ENCODE measurements around the gene BORCS5.
A peak's percentile ranks its signal among the peaks of the same experiment; 100 is the strongest.

BORCS5 gene

DNA sequence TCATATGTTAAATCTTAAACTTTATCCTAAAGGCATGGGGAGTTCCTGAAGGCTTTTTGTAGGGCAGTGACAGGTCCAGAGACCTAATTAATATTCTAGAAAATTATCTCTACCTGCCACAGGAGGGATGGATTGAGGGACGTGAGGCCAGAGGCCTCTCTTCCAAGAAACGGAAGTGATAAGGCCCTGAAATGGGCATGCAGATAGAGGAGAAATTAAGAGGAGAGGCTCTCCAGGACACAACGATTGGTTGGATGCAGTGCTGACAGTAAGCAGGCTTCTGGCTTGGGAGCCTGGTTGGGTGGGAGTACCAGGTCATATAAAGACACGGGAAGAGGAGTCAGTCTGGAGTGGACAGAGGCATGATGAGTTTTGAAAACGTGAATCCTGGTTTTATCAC is 3.1 kb upstream of the BORCS5 start:
- no peak for DNase-seq

DNA sequence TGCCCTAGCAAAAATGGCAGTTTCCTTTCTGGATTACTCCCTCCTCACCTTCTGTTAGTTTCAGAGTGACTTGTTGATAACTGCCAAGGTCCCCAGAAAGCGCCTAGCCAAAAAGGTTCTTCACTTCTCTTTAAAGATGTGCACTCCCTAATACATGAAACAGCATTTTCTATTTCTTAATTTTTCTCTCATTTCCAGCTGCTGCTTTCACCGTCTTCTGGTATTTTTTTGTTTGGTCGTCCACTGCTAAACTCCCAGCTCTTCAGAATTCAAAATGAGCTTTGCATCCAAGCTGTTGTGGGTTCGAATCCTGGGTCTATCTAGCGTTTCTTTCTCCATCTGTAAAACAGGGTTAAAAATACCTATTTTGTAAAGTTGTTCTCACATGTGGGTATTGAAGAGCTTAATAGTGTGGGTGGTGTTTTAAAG is 397 bp upstream of the BORCS5 start:
- DNase-seq: no peak

DNA sequence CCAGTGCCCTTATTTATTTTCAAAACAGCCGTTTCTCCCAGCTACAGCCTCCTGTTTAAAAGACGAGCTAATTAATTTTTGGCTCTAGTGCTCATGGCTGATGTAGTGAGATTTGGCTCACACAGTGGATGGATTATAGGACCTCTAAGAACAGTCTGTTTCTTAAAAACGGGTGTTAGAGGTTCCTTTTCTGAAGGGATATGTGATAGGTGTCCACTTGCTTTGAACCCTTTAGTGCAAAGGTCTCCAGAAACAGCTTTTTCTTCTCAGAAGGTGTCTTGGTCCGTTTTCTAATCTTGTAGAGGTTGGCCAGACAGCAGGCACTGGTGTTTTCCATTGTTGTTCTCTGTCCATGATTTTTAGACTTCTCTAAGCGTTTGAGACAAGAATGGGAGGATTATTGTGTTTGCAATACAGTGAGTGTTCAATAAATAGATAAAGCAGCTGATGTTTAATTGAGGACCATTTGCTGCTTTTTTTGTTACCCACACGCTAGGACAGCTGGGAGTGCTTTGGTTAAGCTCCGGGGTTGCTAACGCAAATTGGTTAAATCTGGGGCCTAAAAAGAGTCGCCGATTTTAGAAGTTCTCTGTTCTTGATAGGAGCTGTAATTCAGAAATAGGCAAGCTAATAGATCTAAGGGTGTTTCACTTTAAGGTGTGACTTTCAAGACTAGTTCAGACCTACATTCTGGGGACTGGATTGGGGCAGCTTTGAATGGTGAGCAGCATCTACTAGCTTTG is 1.0 kb downstream of the BORCS5 start:
- no peak for DNase-seq

DNA sequence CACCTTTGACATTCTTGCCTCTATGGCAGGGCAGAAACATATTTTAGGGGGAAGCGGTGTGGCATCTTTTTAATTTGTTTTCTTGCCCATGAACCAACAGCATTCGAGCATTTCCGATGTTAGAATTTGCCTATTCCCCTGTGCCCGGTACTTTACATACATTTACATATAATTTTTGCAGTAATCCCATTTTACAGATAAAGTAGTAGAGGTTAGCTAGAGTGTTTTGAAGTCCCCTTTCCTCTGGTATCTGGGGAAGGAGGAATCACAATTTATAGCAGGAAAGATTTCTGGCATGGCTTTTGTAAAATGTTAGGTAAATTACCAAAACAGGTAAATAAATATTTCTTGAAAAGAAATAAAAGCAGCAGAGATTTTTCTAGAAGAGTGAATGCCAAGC is 1.6 kb downstream of the BORCS5 start:
- no peak for DNase-seq

DNA sequence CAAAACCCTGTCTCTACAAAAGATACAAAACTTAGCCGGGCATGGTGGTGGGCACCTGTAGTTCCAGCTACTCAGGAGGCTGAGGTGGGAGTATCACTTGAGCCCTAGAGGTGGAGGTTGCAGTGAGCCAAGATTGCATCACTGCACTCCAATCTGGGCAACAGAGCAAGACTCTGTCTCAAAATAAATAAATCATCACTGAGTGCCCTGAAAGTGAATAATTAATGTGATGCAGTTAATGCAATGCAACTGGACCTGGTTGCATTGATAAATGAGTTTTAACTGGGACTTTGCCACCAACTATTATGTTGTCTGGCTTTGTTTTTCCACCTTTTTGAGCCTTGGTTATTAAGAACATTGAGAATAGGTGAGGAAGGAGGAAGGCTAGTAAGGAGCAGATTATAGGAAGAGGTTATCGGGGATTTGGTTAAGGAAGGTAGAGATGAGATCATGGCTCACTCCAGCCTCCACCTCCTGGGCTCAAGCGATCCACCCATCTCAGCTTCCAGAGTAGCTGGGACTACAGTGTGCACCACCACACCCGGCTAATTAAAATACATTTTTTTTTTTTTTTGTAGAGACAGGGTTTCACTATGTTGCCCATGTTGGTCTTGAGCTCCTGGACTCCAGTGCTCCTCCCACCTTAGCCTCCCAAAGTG is 8.0 kb downstream of the BORCS5 start:
- DNase-seq: no peak

DNA sequence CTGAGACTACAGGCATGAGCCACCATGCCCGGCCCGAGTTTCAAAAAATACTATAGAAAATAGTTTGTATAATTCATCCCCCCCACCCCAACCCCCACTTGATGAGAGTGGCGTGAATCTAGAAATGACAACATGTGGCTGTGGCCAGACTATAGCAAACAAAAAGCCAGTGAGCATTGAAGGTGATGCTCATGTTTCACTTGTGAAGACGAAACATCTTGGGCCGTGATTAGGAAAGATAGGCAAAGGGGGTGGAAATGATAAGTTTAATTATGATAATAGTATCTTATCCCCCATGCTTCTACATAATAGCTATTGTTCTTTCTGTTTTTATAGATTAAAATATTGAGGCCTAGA is 8.5 kb downstream of the BORCS5 start:
- DNase-seq: no peak

DNA sequence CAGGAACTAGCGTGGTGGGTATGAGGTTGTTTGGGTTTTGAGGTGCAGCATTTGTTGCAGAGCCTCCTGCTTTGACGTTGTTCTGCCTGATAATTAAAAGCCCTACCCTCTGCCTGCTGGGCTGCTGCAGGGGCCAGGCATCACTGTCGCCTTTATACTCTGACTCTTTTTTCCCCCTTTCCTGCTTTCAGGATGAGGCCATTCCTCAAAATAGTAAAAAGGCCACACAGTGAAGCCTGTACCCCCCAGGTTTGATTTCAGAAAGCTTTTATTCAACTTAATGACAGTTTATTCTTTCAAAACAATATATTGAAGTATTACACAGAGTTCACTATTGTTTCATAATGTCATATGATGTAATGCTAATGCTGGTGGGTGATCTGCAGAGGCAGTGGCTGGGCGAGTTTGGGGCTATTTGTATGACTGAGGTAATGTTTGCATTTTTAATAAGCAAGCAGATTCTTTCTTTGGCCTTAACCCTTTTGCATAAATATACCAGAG is 9.1 kb downstream of the BORCS5 start:
- peak; percentile 30 for DNase-seq

DNA sequence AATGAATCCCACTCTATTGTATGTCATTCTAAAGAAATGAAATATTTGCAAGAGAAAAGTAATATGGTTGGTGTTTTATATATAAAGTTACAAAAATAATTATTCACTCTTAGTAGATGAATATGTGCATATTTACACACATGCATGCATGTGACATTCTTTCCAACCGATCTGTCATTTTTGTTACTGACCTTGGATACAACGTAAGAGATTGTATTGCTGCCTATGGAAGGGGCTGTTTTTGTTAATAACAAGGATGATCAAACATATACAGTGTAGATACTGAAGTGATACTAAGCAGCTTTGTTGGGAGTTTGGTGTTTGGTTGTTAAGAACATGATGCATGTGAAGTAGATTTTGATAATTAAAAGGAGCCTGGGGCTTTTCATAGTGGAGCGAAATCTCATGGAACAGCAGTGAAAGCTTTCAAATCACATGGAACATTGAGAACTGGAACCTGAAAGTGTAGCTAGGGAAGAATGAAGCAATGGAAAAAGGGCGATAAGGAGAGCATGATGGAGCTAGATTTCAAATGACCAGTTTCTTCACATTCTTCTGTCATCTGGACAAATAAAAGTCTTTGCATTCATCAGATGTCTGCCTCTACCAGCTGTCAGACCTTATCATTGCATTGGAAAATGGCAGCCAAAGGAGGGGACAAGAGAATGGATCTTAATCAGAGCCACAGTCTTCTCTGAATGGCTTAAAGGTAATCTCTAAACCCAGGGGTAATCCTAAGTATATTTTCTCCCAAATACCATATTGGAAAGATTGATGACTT is 10.0 kb downstream of the BORCS5 start:
- no peak for DNase-seq

DNA sequence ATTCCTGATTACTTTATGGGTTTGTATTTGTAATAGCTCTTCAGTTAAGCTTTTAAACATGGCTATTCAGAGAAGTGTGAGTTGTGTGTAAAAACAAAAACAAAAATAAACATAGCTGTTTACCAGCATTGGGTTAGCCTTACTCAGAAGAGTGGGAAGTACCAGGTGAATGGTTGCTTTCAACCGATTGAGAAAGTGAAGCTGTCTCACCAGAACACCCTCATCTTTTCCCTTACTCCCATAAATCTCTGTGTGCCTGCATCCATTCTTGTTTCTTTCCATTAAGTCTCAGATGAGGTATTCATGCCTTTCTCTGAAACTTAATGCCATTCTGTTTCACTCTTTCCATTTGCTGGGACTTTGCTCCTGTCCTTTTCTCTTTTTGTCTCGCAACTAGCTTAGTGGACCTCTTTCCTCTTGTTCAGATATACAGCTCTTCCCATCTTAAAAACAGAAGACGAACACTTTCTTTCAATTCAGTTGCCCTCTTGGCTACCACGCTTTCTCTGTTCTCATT is 10.7 kb downstream of the BORCS5 start:
- no peak for DNase-seq

DNA sequence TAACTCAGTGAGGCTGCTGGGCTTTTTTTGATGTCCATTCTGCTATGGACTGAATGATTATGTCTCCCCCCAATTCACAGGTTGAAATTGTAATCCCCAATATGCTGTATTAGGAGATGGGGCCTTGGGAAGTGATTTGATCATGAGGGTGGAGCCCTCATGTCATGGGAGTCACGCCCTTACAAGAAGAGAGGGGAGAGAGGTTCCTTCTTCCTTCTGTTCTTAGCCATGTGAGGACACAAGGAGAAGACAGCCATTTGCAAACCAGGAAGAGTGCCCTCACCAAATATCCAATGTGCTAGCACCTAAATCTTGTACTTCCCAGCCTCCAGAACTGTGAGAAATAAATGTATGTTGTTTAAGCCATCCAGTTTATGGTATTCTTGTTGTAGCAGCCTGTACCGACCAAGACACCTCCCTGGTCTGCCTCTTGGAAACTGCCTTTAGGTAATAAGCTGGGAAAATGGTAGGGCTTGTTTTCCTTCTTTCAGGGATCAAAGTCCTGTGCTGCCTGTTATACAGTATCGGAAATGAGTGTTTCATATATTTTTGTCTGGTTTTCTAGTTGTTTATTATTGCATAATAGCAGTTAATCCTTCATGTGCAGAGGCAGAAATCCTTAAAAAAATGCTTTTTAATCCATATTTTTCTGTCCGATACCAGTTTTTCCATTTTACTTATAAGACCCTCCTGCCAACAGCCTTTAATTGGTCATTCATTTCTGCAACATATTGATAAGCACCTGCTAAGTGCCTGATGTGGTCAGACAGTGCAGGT is 16.3 kb downstream of the BORCS5 start:
- no peak for DNase-seq

DNA sequence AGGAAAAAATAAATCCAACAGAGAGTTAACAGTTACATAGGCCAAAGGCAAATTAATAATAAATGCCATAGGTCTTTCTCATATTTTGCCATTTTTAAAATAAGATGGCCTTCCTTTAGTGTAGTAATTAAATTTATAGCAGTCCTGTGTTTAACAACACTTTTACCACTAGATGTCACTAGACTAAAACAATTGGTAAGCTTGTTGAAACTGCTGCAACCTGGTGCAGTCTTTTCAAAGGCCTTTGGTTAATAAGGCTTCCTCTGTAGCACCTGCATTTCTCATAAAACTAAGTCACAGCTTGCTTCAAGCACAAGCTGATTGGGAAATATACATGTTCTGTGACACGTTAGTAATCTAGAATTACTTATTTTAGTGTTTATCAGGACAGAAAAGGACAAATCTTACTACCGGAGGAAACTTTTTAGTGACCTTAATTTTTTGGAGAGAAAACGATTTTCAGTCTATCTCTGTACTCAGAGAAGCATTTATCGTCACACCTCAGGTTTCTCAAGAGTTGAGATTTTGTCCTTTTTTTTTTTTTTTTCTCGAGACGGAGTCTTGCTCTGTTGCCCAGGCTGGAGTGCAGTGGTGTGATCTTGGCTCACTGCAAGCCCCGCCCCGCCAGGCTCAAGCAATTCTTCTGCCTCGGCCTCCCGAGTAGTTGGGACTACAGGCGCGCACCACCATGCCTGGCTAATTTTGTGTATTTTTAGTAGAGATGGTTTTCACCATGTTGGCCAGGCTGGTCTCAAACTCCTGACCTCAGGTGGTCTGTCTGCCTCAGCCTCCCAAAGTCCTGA is 20.0 kb downstream of the BORCS5 start:
- DNase-seq: peak; percentile 81

DNA sequence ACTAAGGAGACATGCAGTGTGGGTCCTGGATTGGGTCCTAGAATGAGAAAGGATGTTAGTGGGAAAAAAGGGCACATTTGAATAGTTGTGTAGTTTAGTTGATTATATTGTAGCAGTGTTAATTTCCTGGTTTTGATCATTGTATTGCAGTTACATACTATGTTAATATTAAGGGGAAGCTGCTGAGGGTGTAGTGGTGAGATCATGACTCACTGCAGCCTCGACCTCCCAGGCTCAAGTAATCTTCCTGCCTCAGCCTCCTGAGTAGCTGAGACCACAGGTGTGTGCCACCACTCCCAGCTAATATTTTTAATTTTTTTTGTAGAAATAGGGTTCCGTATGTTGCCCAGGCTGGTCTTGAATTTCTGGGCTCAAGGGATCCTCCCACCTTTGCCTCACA is 21.7 kb downstream of the BORCS5 start:
- no peak for DNase-seq

DNA sequence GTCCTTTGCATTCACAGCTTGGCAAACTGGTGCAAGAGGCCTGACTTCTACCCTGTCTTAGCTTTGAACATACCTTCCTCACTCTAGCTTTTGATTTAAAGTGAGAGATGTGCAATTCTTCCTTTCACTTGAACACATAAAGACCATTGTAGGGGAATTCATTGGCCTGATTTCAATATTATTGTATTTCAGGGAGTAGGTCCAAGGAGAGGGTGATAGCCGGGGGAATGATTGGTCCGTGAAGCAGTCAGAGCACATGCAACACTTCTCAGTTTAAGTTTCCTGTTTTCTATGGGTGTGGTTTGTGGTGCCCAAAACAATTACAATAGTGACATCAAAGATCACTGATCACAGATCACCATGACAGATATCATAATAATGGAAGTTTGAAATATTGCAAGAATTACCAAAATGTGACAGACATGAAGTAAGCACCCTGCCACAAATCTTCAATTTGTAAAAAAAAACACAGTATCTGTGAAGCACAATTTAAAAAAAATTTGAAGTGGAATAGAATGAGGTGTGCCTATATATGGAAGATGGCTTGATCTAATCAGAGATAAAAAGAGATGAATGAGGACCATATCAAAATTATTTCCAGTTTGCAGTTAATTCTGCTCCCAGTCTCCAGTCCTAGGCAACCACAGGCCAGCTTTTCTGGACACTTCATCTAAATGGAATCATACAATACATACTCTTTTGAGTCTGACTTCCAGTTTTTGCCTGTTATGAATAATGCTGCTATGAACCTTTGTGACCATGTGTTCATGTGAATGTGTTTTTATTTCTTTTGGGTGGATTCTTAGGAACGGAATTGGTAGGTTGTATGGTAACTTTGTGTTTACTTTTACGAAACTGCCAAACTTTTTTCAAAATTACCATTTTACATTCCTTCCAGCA is 23.2 kb downstream of the BORCS5 start:
- DNase-seq: peak; percentile 31

DNA sequence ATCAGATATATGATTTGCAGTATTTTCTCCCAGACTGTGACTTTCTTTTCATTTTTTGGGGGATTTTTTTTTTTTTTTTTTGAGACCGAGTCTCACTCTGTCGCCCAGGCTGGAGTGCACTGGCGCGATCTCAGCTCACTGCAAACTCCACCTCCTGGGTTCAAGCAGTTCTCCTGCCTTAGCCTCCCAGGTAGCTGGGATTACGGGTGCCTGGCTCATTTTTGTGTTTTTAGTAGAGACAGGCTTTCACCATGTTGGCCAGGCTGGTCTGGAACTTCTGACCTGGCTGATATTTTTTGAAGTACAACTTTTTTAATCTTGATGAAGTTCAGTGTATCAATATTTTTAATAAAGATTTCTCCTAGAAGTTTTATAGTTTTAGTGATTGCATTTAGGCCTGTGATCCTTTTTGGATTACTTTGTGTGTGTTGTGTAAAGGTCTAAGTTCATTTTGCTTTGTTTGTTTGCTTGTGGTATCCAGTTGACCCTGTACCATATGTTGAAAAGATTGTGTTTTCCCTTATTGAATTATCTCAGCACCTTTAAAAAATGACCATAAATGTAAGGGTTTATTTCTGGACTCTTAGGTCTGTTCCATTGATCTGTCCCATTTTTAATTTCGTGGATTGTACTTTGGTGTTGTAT is 24.2 kb downstream of the BORCS5 start:
- DNase-seq: no peak

DNA sequence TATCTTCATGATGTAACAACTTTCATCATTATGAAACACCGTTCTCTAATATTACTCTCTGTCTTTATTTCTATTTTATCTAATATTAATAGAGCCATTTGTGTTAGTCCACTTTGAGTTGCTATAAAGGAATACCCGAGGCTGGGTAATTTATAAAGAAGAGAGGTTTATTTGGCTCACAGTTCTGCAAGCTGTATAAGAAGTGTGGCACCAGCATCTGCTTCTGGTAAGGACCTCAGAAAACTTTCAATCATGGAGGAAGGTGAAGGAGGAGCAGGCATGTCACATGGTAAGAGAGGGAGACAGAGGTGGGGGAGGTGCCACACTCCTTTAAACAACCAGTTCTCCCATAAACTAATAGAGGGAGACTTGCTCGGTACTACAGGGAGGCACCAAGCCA is 25.1 kb downstream of the BORCS5 start:
- DNase-seq: no peak

DNA sequence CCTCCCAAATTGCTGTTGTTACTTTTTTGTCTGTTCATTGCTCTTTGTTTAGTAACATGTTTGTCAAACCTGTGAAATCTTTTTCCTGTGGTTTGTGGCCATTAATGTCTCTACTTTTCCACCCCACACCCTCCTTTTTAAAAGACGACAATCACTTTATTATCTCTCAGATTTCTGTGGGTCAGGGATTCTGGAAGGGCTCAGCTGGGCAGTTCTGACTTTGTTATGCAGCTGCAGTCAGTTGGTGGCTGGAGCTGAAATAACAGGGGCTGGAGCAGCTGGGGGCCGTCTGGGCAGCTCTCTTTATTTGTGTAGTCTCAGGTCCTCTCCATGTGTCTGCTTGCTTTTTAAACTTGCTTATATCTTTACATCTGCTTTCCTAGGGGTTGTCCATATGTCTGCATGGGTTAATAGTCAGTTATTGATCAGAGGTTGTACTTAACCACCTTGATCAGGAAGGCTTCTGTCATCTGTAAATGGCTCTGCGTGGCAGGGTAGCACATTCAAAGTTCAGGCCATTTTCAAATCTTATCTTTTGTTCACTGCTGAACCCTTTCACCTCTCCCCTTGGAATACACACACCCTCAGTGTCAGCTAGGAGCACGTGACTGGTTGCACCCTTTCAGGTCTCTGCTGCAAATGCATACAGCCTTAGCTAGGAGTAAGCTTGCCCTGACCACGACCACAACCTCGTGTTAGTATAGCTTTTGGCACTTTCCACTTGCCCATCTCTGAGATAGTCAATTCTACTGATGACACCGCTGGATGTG is 27.9 kb downstream of the BORCS5 start:
- DNase-seq: peak; percentile 11

DNA sequence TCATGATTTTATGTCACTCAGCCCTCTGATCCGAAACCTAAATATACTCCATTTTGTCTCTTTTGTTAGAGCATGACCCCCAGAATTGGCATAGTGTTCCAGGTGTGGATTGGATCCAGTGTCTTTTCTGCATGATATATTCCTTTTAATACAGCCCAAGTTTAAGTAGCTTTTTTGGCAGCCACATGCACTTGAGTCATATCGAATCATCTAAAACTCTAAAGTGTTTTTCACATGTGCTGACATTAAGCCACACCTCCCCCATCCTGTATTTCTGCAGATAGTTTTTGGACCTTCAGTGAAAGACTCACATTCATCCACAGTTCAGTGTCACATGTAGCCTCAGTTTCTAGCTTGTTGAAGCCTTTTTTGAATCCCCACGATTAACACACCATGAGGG is 30.6 kb downstream of the BORCS5 start:
- DNase-seq: peak; percentile 73

DNA sequence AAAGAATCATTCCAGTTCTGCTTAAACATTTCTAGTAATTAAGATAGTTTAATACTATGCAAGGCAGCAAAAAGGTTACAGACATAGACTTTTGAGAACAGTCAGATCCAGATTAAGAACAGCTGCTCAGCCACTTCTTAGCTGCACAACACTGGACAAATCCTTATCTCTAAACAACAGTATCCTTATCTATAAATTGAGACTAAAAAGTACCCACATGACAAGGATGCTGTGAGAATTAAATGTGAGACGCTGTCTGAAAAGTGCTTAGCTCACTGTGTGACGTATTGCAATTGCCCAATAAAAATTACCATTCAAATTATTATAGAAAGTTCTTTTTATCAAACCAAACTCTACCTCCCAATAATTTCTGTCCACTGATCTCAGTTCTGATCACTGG is 35.5 kb downstream of the BORCS5 start:
- DNase-seq: no peak

DNA sequence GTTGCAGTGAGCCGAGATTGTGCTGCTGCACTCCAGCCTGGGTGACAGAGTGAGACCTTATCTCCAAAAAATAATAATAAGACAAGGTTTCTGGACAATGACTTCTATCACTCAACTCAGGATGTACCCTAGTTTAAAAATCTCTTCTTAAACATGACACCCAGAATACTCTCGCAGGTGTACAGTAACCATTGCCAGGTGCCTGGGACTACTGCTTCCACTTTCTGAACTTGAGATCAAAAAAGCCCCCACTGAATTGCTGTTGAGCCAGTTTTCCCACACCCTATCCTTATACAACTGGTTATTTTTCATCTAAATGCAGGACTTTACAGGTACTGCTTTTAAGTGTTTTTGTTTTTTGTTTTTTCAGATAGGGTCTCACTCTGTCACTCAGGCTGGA is 36.3 kb downstream of the BORCS5 start:
- DNase-seq: no peak

DNA sequence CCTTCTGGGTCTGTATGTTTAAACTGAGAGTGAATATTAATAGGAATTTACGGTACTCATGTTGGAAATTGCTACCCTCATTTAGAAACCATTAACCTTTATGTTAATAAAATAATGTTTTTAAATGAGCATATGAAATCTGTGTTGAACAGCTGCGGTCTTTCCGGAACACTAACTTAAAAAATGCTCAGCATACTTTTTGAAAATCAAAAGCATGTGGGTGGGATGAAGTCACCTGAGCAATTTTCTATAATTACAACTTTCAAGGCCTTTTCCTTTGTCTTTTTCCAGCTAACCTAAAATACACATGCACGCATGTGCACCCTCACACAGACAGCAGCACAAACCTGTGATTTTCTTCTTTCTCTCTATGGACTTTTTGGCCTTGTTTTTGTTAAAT is 39.8 kb downstream of the BORCS5 start:
- DNase-seq: peak; percentile 20
